HG02943 (cell line): ENCODE measurements around the gene ARL15.

Experiments used
- ATAC-seq: cut with Tn5 transposase; IDR thresholded peaks from one replicate; pipeline ENCODE4 v1.9.1; 2021; ENCODE audit warnings: mild to moderate bottlenecking, low read depth, moderate library complexity; ENCODE audit not compliant: unreplicated experiment

ARL15 gene

GRCh38 chr5:54254482-54255198 lies 55.7 kb downstream of the ARL15 start:
- ATAC-seq: no peak

GRCh38 chr5:54251981-54252380 lies 58.4 kb downstream of the ARL15 start:
- ATAC-seq: no peak

DNA sequence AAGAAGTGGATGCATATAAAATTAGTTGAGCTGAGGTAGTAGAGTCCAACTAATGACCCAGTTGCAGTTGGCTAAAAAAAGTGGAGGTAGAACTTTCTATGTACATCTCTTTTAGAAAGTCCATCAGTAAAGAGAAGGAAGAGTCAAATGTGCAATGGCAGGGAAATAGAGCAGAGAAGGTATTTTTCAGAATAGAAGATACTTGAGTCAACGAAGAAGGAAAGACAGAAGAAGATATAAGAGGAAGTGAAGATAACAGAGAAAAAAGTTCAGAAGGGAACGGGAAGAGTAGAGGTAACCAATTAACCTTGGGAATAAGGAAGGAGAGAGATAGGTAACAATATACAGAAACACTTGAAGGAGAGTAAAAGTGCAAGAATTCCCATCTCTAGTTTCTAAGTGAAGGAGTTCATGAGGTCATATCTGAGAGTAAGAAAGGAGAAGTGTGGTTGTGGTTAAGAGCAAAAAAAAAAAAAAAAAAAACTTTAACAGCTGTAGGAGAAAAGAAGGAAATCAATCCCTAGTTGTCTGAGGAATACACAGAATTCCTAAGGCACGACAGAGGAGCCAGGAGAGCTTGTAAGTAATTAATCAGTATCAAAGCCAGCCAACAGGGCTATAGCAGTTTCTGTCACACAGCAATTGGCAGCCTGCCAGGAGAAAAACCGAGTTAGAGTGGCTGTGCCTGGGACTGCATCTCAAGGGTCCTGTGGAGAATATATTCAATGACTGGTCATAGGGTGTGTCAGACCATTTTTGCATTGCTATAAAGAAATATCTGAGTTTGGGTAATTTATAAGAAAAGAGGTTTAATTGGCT lies 61.0 kb downstream of the ARL15 start:
- no peak for ATAC-seq

GRCh38 chr5:54247226-54247625 lies 63.1 kb downstream of the ARL15 start:
- ATAC-seq: no peak

- no peak for ATAC-seq
These were observed 66.8 kb downstream of the ARL15 start for GRCh38 chr5:54243483-54244080.

DNA sequence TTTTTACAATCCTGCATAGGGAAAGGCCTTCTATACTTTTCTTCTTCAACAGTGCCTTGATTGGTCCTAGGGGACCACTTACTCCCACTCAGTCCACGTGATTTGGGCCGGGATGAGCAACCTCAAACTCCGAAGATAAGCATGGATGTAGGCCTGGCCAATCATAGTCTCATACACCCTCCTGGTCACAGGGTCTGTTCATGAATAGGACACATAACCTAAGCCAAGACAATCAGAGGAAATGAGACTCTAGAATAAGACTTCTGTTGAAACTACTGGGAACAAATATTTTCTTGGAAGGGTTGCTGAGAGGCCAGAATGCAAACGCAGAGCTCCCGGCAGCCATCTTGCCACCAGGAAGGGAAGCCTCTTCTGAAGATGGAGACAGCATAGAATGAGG lies 68.1 kb downstream of the ARL15 start:
- ATAC-seq: no peak

DNA sequence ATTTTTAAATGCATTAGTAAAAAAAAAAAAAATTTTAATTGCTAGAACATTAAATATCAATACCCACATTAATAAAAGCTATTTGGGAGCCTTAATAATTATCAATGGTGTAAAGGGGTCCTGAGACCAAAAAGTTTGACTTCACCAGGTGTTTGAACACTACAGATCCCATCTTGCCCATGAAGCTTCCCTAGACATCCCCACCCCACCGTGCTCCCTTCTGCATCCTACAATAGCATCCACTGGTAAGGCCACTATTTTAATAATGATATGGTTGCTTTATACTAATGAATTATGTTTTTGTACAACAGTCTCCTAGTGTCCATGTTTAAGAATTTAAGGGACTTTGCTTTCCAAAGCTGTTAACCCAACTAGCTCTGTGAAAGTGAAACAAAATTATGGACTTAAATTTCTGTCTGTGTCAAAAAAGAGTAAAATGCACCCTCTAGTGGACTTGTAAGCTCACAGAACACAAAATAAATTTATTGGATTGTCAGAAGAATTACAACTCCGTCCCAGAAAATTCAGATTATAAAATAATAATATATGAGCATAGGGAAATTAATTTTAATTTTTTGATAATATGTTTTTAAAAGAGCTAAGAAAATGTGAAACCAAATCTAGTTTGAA lies 76.0 kb downstream of the ARL15 start:
- no peak for ATAC-seq

- no peak for ATAC-seq
These were observed 79.3 kb downstream of the ARL15 start for GRCh38 chr5:54230936-54231685.

DNA sequence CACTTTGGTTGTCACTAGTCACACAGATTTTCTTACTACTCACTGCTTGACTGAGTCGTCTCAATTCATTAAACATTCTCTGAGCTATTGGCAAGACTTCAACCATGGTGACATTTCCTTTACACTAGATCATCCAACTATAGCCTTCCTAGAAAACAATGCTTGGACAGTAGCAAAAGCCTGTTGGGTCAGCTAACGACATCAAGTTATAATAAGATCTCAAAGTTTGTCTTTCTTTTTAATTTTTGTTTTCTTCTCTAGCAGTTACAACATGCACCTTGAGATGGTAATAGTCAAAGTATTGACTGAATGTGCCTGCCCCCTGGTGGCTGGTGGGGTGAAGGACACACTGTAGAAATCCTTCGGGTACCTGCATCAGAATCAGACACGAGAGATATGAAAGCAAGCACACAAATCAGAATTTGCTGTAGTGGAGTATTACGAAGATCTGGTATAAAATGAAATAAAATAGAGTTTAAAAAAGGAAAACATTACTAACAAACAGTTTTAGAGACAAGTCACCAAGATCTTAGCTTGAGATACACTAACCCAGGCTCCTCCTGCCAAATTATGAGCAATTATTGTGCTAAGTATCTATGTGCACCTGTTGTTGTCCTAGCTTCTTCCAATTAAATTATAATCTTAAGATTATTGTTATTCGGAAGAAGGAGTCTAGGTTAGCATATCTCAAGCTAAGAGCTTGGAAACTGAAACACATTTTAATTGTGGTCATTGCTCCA lies 81.2 kb downstream of the ARL15 start:
- ATAC-seq: peak; percentile 79

DNA sequence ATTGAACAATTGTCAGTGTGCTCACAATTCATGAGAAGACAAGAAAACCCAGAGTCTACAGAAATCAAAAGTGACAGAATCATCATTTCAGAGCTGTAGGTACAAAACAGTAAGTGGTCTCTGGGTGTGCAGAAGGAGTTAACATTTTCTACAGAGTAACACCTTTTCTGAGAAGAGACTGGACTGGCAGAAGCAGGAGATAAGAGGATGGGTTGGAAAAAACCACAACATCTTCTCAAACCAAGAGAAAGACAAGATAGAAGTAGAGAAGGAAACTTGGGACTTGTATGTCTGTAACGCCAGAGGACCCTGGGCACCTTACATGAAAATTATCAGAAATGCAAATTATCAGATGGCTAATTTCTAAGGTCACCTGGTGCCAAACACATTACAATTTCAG lies 82.6 kb downstream of the ARL15 start:
- no peak for ATAC-seq

- no peak for ATAC-seq
These were observed 83.3 kb downstream of the ARL15 start for GRCh38 chr5:54227109-54227508.

DNA sequence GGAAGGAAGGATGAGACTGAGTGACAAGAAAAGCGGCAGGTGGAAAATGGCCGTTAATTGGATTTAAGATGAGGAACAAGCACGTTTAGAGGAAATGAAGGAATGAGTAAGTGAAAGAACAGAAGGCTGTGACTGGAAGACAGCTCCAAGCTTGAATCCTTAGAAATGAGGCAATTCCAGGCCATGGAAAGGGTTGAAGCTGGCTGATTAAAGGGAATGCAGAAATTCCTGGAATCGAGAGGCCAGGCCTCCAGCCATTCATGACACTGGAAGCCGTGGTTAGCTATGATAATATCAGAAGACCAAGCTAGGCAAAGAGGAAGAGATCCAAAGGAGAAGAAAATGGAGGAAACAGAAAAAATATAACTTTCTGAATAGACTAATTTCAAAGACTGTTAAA lies 84.2 kb downstream of the ARL15 start:
- ATAC-seq: no peak

DNA sequence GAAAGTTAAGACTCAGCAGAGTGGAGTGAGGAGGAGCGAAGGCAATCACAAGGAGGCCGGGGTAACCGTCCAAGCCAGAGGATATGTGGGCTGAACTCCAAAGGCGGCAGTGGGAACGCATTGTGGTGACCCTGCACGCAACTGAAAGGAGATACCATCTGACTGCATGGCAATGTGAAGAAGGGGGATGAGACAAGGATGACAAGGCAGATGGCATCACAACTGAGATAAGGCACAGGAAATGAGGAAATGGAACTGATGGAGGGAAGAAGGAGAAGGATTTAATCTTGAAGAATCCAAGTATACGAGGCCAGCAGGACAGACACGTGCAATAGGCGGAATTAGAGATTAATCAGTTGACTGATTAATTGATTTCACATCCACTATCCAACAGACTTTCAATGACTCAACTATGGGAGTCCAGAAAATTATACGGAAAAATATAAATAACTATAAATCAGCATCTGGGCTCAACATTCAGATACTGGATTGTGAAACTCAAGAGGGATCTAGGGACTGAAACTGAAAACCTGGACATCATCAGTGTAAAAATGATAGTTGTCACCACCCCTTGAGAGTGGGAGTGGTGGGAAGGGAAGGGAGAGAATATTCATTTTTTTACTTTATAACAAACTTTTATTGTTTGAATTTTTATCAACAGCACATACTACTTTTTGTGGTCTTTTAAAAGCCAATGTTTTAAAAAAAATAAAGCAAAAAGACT lies 86.1 kb downstream of the ARL15 start:
- ATAC-seq: no peak

GRCh38 chr5:54222336-54222735 lies 88.0 kb downstream of the ARL15 start:
- ATAC-seq: no peak

GRCh38 chr5:54221135-54221534 lies 89.2 kb downstream of the ARL15 start:
- no peak for ATAC-seq

GRCh38 chr5:54220230-54221040 lies 89.9 kb downstream of the ARL15 start:
- ATAC-seq: no peak

- no peak for ATAC-seq
These were observed 92.4 kb downstream of the ARL15 start for GRCh38 chr5:54217826-54218503.

- no peak for ATAC-seq
These were observed 95.1 kb downstream of the ARL15 start for GRCh38 chr5:54215233-54215736.
